ENCODE results near the gene FNDC7.
"Not testable (repeated sequence)": the region's sequence is repeated elsewhere in the genome, so short reads cannot be mapped to it uniquely, and the experiment has no call there.

Gene FNDC7

GRCh38 chr1:108699375-108700332, 13.1 kb upstream of the FNDC7 start:
- DNase-seq (ENCODE audit: low spot score): no peak
- no peak overlapping the region for H3K27ac ChIP-seq
- CTCF ChIA-PET: no interaction called here

GRCh38 chr1:108701176-108701849, 11.4 kb upstream of the FNDC7 start:
- H3K27ac ChIP-seq: no peak overlapping the region
- ChIA-PET CTCF (no interaction called here), POLR2A (ENCODE audit: low non-redundant PET) (no interaction called here)
- no peak for TF ChIP-seq CTCF (conservative IDR thresholded peaks at IDR 0.05; ENCODE audit: low read depth)
- no peak for DNase-seq (ENCODE audit: low spot score)

More at GRCh38 chr1:108699375-108700332, 13.1 kb upstream of the FNDC7 start:
- no peak for TF ChIP-seq CTCF (conservative IDR thresholded peaks at IDR 0.05; ENCODE audit: low read depth)
- POLR2A ChIA-PET (ENCODE audit: low non-redundant PET): no interaction called here

GRCh38 chr1:108702109-108702508, 10.6 kb upstream of the FNDC7 start:
- DNase-seq (ENCODE audit: low spot score); CTCF ChIA-PET; POLR2A ChIA-PET (ENCODE audit: low non-redundant PET); H3K27ac ChIP-seq: not testable (repeated sequence)

- ChIA-PET POLR2A (ENCODE audit: low non-redundant PET) (no interaction called here), CTCF (no interaction called here)
- no peak for DNase-seq (ENCODE audit: low spot score)
- TF ChIP-seq CTCF (conservative IDR thresholded peaks at IDR 0.05; ENCODE audit: low read depth): no peak
- H3K27ac ChIP-seq: no peak overlapping the region
Observed at GRCh38 chr1:108703939-108704338, 8.8 kb upstream of the FNDC7 start.

GRCh38 chr1:108704496-108704895, 8.2 kb upstream of the FNDC7 start:
- CTCF ChIA-PET: no interaction called here
- POLR2A ChIA-PET (ENCODE audit: low non-redundant PET): no interaction called here
- TF ChIP-seq CTCF (conservative IDR thresholded peaks at IDR 0.05; ENCODE audit: low read depth): no peak
- DNase-seq (ENCODE audit: low spot score): peak; percentile 64
- H3K27ac ChIP-seq: no peak overlapping the region

GRCh38 chr1:108706643-108707042, 6.1 kb upstream of the FNDC7 start:
- no peak for DNase-seq (ENCODE audit: low spot score)
- ChIA-PET CTCF (no interaction called here), POLR2A (ENCODE audit: low non-redundant PET) (no interaction called here)
- TF ChIP-seq CTCF (conservative IDR thresholded peaks at IDR 0.05; ENCODE audit: low read depth): no peak
- H3K27ac ChIP-seq: no peak overlapping the region

Measured in RWPE1 (cell line).